ENCODE data around the gene CLIC3.
A peak's percentile ranks its signal among the peaks of the same experiment; 100 is the strongest.

CLIC3 gene

DNA sequence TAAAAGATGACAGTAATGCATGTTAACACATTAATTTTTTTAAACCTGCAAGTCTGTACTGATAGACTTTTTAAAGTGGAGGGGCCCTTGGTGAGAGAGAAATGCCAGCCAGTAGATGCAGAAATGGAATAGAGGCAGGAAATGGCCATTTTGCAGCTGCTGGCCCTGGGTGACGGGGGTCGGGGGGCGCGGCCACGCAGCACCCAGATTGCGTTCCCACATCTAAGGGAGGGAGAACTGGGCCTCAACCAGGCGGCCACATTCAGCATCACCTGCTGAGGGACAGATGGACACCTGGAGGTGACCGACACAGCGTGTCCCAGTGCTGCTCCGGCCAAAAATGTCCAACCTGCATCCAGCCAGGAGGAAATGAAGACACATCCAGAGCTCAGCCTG is 6.3 kb upstream of the CLIC3 start:
- TF ChIP-seq, protein P1, sequence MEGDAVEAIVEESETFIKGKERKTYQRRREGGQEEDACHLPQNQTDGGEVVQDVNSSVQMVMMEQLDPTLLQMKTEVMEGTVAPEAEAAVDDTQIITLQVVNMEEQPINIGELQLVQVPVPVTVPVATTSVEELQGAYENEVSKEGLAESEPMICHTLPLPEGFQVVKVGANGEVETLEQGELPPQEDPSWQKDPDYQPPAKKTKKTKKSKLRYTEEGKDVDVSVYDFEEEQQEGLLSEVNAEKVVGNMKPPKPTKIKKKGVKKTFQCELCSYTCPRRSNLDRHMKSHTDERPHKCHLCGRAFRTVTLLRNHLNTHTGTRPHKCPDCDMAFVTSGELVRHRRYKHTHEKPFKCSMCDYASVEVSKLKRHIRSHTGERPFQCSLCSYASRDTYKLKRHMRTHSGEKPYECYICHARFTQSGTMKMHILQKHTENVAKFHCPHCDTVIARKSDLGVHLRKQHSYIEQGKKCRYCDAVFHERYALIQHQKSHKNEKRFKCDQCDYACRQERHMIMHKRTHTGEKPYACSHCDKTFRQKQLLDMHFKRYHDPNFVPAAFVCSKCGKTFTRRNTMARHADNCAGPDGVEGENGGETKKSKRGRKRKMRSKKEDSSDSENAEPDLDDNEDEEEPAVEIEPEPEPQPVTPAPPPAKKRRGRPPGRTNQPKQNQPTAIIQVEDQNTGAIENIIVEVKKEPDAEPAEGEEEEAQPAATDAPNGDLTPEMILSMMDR (IDR thresholded peaks at IDR 0.05; ENCODE audit: low read depth, low read length): no peak
- H3K4me3 ChIP-seq (ENCODE audit: low read depth, low read length): no peak overlapping the region
- in situ Hi-C loops (cut with HindIII; ENCODE audit: low sequenced_read_pairs): no loop called here
- DNase-seq (ENCODE audit: low read depth, low spot score): no peak

DNA sequence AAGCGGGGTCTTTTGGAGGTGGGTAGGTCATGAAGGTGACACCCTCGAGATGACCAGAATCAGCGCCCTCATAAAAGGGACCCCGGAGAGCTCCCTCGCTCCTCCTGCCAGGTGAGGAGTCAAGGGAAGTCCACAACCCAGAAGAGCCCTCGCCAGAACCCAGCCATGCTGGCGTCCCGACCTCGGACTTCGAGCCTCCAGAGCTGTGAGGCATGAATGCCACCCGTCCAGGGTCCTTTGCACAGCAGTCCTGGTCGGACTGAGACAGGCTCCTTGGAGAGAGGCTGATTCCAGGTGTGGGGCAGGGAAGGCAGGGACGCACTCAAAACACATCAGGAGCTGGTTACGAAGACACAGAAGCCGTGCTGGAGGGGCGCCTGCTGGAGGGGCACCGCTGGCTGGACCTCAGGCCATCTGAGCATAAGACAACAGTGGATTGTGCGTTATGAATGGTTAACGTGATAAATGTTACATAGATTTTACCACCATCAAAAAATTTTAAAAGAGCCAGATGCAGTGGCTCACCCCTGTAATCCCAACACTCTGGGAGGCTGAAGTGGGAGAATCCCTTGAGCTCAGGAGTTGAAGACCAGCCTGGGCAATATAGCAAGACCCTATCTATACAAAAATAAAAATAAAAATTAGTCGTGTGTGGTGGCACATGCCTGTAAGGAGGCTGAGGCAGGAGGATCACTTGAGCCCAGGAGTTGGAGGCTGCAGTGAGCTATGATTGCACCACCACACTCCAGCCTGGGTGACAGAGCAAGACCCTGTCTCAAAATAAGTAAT is 5.7 kb upstream of the CLIC3 start:
- in situ Hi-C loops (cut with HindIII; ENCODE audit: low sequenced_read_pairs): no loop called here
- no peak overlapping the region for H3K4me3 ChIP-seq (ENCODE audit: low read depth, low read length)
- TF ChIP-seq, protein P1 (IDR thresholded peaks at IDR 0.05; ENCODE audit: low read depth, low read length): no peak
- DNase-seq (ENCODE audit: low read depth, low spot score): no peak

DNA sequence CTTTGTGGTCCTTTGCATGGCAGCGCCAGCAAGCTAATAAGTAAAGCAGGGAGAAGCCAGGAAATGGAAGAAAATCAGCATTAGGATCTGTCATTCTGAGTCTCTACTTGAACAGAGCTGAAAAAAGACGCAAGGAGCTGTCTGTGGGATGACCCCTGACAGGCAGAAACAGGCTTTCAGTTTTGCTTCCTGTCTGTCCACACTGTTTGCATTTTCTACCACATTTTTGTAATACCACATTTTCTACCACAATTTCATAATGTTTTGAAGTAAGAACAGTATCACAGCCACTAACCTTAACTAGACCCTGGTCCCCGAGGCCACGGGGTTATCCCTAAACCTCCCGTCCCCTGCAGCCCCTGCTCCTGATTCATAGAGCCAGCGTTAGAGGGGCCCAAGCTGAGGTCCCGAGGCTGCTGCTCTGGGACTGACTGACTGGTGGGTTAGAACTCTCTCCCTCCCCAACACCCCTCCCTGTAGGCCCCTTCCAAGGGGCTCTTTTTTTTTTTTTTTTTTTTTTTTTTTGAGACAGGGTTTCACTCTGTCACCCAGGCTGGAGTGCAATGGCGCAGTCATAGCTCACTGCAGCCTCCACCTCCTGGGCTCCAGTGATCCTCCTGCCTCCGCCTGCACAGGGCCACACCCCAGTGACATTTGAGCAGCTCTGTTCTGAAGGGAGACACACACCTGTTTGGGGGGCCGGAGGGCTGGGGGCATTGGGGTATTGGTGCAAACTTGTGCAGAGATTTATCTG is 4.0 kb upstream of the CLIC3 start:
- TF ChIP-seq, protein P1 (IDR thresholded peaks at IDR 0.05; ENCODE audit: low read depth, low read length): no peak
- peak; percentile 53 for DNase-seq (ENCODE audit: low read depth, low spot score)
- no peak overlapping the region for H3K4me3 ChIP-seq (ENCODE audit: low read depth, low read length)
- in situ Hi-C loops (cut with HindIII; ENCODE audit: low sequenced_read_pairs): no loop called here

DNA sequence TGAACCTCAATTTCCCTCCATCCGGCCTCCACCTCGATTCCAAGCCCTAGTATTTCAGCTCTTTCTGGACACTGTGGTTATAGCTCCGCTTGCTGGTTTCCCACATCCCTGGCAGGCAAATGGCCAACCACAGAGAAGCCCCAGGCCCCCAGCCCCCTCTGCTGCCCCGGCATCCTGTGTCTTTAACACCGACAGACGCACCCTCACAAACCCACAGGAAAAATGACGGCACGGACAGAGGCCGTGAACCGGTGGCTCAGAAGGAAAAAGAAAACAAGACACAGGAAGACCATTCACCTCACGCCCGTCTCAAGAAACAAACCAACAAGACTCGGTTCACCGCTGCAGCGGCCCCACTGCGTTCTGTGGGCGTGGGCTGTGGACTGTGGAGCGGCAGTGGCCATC is 1.5 kb upstream of the CLIC3 start:
- H3K4me3 ChIP-seq (ENCODE audit: low read depth, low read length): no peak overlapping the region
- TF ChIP-seq, protein P1 (IDR thresholded peaks at IDR 0.05; ENCODE audit: low read depth, low read length): peak; percentile 48
- DNase-seq (ENCODE audit: low read depth, low spot score): peak; percentile 77
- in situ Hi-C loops (cut with HindIII; ENCODE audit: low sequenced_read_pairs): no loop called here

DNA sequence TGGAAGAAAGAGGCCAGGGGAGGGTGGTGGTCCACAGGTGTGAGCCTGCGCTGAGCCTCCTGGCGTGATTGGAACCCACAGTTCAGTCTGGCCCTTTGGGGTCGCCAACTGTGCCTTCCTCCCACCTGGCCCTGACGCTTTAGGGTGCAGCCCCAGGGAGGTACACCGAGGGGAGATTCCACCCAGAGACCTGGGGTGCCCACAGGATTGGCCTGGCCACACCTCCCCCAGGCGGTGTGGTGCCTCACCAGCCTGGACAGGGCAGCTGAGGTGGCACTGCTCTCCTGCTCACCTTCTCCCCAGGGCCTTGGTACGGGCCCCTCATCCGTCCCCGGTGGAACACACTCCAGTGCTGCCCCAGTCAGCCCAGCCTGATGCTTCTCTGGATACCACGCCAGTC is 1.0 kb upstream of the CLIC3 start:
- in situ Hi-C loops (cut with HindIII; ENCODE audit: low sequenced_read_pairs): no loop called here
- no peak overlapping the region for H3K4me3 ChIP-seq (ENCODE audit: low read depth, low read length)
- TF ChIP-seq, protein P1 (IDR thresholded peaks at IDR 0.05; ENCODE audit: low read depth, low read length): no peak
- DNase-seq (ENCODE audit: low read depth, low spot score): no peak

DNA sequence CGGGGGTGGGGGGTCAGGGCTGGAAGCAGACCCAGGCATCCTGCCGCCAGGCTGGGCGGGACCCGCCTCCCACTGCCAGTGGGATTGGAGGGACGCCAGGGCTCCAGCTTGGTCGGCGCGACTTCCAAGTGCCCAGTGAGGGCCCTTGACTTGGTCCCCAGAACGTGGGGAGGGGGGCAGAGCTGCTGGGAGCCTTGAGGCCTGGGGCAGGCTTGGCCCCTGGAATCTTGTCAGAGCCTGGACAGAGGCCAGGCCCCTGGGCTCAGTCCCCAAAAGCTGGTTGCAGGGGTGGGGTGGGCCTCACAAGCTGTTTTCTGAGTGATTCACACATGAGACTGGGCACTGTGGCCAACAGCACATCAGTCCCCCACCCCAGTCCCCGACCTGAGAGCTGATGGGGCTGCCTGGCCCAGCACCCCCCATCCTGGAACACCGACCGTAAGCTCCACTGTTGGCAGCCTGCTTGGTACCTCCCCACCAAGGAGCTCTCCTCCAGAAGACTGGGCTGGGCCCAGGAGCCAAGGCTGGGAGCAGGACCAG is 526 bp downstream of the CLIC3 start:
- TF ChIP-seq, protein P1 (IDR thresholded peaks at IDR 0.05; ENCODE audit: low read depth, low read length): no peak
- H3K4me3 ChIP-seq (ENCODE audit: low read depth, low read length): peak overlapping the region; percentile 13
- in situ Hi-C loops (cut with HindIII; ENCODE audit: low sequenced_read_pairs): no loop called here
- DNase-seq (ENCODE audit: low read depth, low spot score): peak; percentile 32
